Stimulated activated CD8-positive, alpha-beta memory T cell treated with anti-CD3 and anti-CD28 coated beads, Interleukin-15, amount 100 ng/mL, for 24 hours (primary cell): ENCODE results near the gene CFAP206.

Experiments
- DNase-seq: peaks from one replicate; pipeline ENCODE4 v3.0.0-alpha.2; 2020; ENCODE audit warnings: low read depth

Gene CFAP206

GRCh38 chr6:87407901-87408720, at the start of gene CFAP206:
Gene CFAP206, plus strand, starts transcription at chr6:87407972. Its CDS starts 1,868 bp downstream, at chr6:87409840.
- DNase-seq, result peak; percentile 44

- no peak for DNase-seq
These were observed 43.0 kb upstream of the CFAP206 start for GRCh38 chr6:87364602-87365252.

GRCh38 chr6:87366072-87366827, 41.5 kb upstream of the CFAP206 start:
- no peak for DNase-seq

- no peak for DNase-seq
These were observed 40.9 kb upstream of the CFAP206 start for GRCh38 chr6:87366899-87367298.

- no peak for DNase-seq
These were observed 34.4 kb upstream of the CFAP206 start for GRCh38 chr6:87373377-87373776.

GRCh38 chr6:87375315-87375714, 32.5 kb upstream of the CFAP206 start:
- no peak for DNase-seq

- DNase-seq, result no peak
These were observed 31.1 kb upstream of the CFAP206 start for GRCh38 chr6:87376643-87377042.

- DNase-seq, result no peak
These were observed 28.8 kb upstream of the CFAP206 start for GRCh38 chr6:87378947-87379346.

- no peak for DNase-seq
These were observed 24.9 kb upstream of the CFAP206 start for GRCh38 chr6:87382861-87383260.

- DNase-seq, result no peak
These were observed 23.7 kb upstream of the CFAP206 start for GRCh38 chr6:87384038-87384437.

- no peak for DNase-seq
These were observed 23.3 kb upstream of the CFAP206 start for GRCh38 chr6:87384449-87384848.

- no peak for DNase-seq
These were observed 16.4 kb upstream of the CFAP206 start for GRCh38 chr6:87391334-87391733.

- DNase-seq, result no peak
These were observed 14.6 kb upstream of the CFAP206 start for GRCh38 chr6:87393026-87393622.

- DNase-seq, result no peak
These were observed 12.3 kb upstream of the CFAP206 start for GRCh38 chr6:87395431-87395830.

- DNase-seq, result no peak
These were observed 11.0 kb upstream of the CFAP206 start for GRCh38 chr6:87396595-87397392.

- DNase-seq, result no peak
These were observed 10.1 kb upstream of the CFAP206 start for GRCh38 chr6:87397656-87398055.

GRCh38 chr6:87401832-87402231, 5.9 kb upstream of the CFAP206 start:
- no peak for DNase-seq

- DNase-seq, result no peak
These were observed 241 bp upstream of the CFAP206 start for GRCh38 chr6:87407561-87407900.

GRCh38 chr6:87408721-87409155, 966 bp downstream of the CFAP206 start:
- no peak for DNase-seq

- no peak for DNase-seq
These were observed 11.5 kb downstream of the CFAP206 start for GRCh38 chr6:87419266-87419665.

- no peak for DNase-seq
These were observed 12.6 kb downstream of the CFAP206 start for GRCh38 chr6:87420360-87420759.

- no peak for DNase-seq
These were observed 13.8 kb downstream of the CFAP206 start for GRCh38 chr6:87421576-87421975.
